ENCODE data around the gene MC1R.

MC1R gene

GRCh38 chr16:89895482-89896250 lies 23.0 kb upstream of the MC1R start:
- FAIRE-seq (peak; percentile 75), DNase-seq (ENCODE audit: low spot score) (no peak)

GRCh38 chr16:89897204-89897603 lies 21.5 kb upstream of the MC1R start:
- DNase-seq (ENCODE audit: low spot score) (no peak), FAIRE-seq (no peak)

GRCh38 chr16:89898201-89898967 lies 20.3 kb upstream of the MC1R start:
- no peak for DNase-seq (ENCODE audit: low spot score)
- no peak for FAIRE-seq

- FAIRE-seq (no peak), DNase-seq (ENCODE audit: low spot score) (no peak)
Measured at GRCh38 chr16:89899879-89900481, 18.7 kb upstream of the MC1R start.

GRCh38 chr16:89900885-89901284 lies 17.8 kb upstream of the MC1R start:
- no peak for FAIRE-seq
- no peak for DNase-seq (ENCODE audit: low spot score)

GRCh38 chr16:89902980-89903379 lies 15.7 kb upstream of the MC1R start:
- FAIRE-seq (no peak), DNase-seq (ENCODE audit: low spot score) (no peak)

- DNase-seq (ENCODE audit: low spot score) (no peak), FAIRE-seq (no peak)
Measured at GRCh38 chr16:89903908-89904515, 14.7 kb upstream of the MC1R start.

GRCh38 chr16:89904606-89905510 lies 13.8 kb upstream of the MC1R start:
- FAIRE-seq, result no peak

GRCh38 chr16:89905511-89906139 lies 13.0 kb upstream of the MC1R start:
- FAIRE-seq (no peak), DNase-seq (ENCODE audit: low spot score) (no peak)

More at GRCh38 chr16:89904606-89905510, 13.8 kb upstream of the MC1R start:
- no peak for DNase-seq (ENCODE audit: low spot score)

GRCh38 chr16:89906140-89907025 lies 12.3 kb upstream of the MC1R start:
- DNase-seq (ENCODE audit: low spot score) (no peak), FAIRE-seq (peak; percentile 72)

GRCh38 chr16:89907055-89907814 lies 11.4 kb upstream of the MC1R start:
- DNase-seq (ENCODE audit: low spot score) (no peak), FAIRE-seq (no peak)

GRCh38 chr16:89908236-89908635 lies 10.4 kb upstream of the MC1R start:
- DNase-seq (ENCODE audit: low spot score), result no peak
- FAIRE-seq, result no peak

GRCh38 chr16:89909777-89910716 lies 8.6 kb upstream of the MC1R start:
- DNase-seq (ENCODE audit: low spot score) (peak; percentile 70), FAIRE-seq (peak; percentile 13)

- no peak for DNase-seq (ENCODE audit: low spot score)
- no peak for FAIRE-seq
Measured at GRCh38 chr16:89910717-89911354, 7.8 kb upstream of the MC1R start.

- FAIRE-seq (no peak), DNase-seq (ENCODE audit: low spot score) (no peak)
Measured at GRCh38 chr16:89911375-89911774, 7.3 kb upstream of the MC1R start.

- DNase-seq (ENCODE audit: low spot score), result no peak
- FAIRE-seq, result no peak
Measured at GRCh38 chr16:89912143-89912542, 6.5 kb upstream of the MC1R start.

- DNase-seq (ENCODE audit: low spot score), result no peak
- FAIRE-seq, result no peak
Measured at GRCh38 chr16:89912627-89913026, 6.0 kb upstream of the MC1R start.
